Stimulated activated naive CD8-positive, alpha-beta T cell treated with anti-CD3 and anti-CD28 coated beads, Interleukin-15, amount 100 ng/mL, for 72 hours (primary cell): ENCODE data around the gene ANGPTL8.
A peak's percentile ranks its signal among the peaks of the same experiment; 100 is the strongest.

ENCODE experiments used
- ATAC-seq: fragments of 150-1000 bp; cut with Tn5 transposase; 2 replicates; pipeline ENCODE4 v1.10.0; 2021; ENCODE audit warnings: mild to moderate bottlenecking, moderate library complexity
- DNase-seq, 2 donors: peaks; one replicate each; pipeline ENCODE4 v3.0.0; 2021 to 2022
- H3K27ac Mint-ChIP-seq, 2 donors: one replicate each; pipeline ENCODE4 v1.8.0; 2022; ENCODE audit warnings: mild to moderate bottlenecking in 2 of 2, mixed read lengths in 2 of 2, moderate library complexity in 2 of 2
- H3K27me3 Mint-ChIP-seq: one replicate; pipeline ENCODE4 v1.8.0; 2022; ENCODE audit warnings: mixed read lengths
- H3K4me1 Mint-ChIP-seq: one replicate; pipeline ENCODE4 v1.8.0; 2022; ENCODE audit warnings: mild to moderate bottlenecking, mixed read lengths
- H3K4me3 Mint-ChIP-seq, 2 donors: one replicate each; pipeline ENCODE4 v1.8.0; 2022; ENCODE audit warnings: mild to moderate bottlenecking in 2 of 2, mixed read lengths in 2 of 2, moderate library complexity in 1 of 2
- H3K9me3 Mint-ChIP-seq, 2 donors: one replicate each; pipeline ENCODE4 v1.8.0; 2022; ENCODE audit warnings: mixed read lengths in 2 of 2

Gene ANGPTL8

GRCh38 chr19:11242864-11243797, 3.7 kb downstream of the ANGPTL8 start:
- H3K27me3 Mint-ChIP-seq: peaks cover 53% of the 10 kb centered on the region
- ATAC-seq (peak; percentile 88), DNase-seq (peak; percentile 74 to 85)
- peak overlapping the region in 1 of 2 donors; percentile 63 for H3K4me3 Mint-ChIP-seq
- no peak overlapping the region for H3K27ac Mint-ChIP-seq
- H3K4me1 Mint-ChIP-seq: peaks cover 11% of the 10 kb centered on the region
- H3K9me3 Mint-ChIP-seq: peaks cover 0 to 10% of the 10 kb centered on the region in 2 donors

- peaks cover 0 to 3% of the 10 kb centered on the region in 2 donors for H3K9me3 Mint-ChIP-seq
- H3K4me1 Mint-ChIP-seq: peaks cover 11% of the 10 kb centered on the region
- ATAC-seq (no peak), DNase-seq (no peak)
- peaks cover 53% of the 10 kb centered on the region for H3K27me3 Mint-ChIP-seq
- H3K4me3 Mint-ChIP-seq: peak overlapping the region in 1 of 2 donors; percentile 63
- H3K27ac Mint-ChIP-seq: no peak overlapping the region
Measured at GRCh38 chr19:11243798-11244169, 4.4 kb downstream of the ANGPTL8 start.

GRCh38 chr19:11244846-11245589, 5.6 kb downstream of the ANGPTL8 start:
- H3K27me3 Mint-ChIP-seq: peaks cover 53% of the 10 kb centered on the region
- H3K9me3 Mint-ChIP-seq: no peaks in the 10 kb centered on the region
- ATAC-seq (no peak), DNase-seq (no peak)
- peaks cover 11% of the 10 kb centered on the region for H3K4me1 Mint-ChIP-seq
- no peak overlapping the region for H3K27ac Mint-ChIP-seq
- H3K4me3 Mint-ChIP-seq: no peak overlapping the region

DNA sequence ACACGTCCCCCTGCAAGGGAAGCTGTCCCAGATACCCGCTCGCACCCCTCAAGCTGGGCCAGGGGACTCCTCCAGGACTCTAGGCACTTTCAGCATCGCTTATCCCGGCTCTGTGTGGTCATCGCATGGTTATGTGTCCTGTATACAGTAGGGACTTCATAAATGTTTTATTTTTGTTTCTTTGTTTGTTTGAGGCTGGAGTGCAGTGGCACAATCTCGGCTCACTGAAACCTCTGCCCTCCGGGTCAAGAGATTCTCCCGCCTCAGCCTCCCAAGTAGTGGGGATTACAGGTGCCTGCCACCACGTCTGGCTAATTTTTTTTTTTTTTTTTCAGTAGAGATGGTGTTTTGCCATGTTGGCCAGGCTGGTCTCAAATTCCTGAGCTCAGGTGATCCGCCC, 7.5 kb downstream of the ANGPTL8 start:
- no peak overlapping the region for H3K4me3 Mint-ChIP-seq
- no peak overlapping the region for H3K27ac Mint-ChIP-seq
- ATAC-seq (no peak), DNase-seq (no peak)
- peaks cover 11% of the 10 kb centered on the region for H3K4me1 Mint-ChIP-seq
- peaks cover 42% of the 10 kb centered on the region for H3K27me3 Mint-ChIP-seq
- H3K9me3 Mint-ChIP-seq: no peaks in the 10 kb centered on the region

- no peak overlapping the region for H3K27ac Mint-ChIP-seq
- no peak for ATAC-seq
- DNase-seq: no peak
- H3K27me3 Mint-ChIP-seq: peaks cover 38% of the 10 kb centered on the region
- no peaks in the 10 kb centered on the region for H3K9me3 Mint-ChIP-seq
- H3K4me1 Mint-ChIP-seq: peaks cover 11% of the 10 kb centered on the region
- no peak overlapping the region for H3K4me3 Mint-ChIP-seq
Measured at GRCh38 chr19:11247391-11247790, 8.0 kb downstream of the ANGPTL8 start.

- peaks cover 10% of the 10 kb centered on the region for H3K4me1 Mint-ChIP-seq
- no peak overlapping the region for H3K27ac Mint-ChIP-seq
- no peaks in the 10 kb centered on the region for H3K9me3 Mint-ChIP-seq
- H3K27me3 Mint-ChIP-seq: peaks cover 38% of the 10 kb centered on the region
- no peak overlapping the region for H3K4me3 Mint-ChIP-seq
- DNase-seq: no peak
- ATAC-seq: no peak
Measured at GRCh38 chr19:11247934-11248333, 8.5 kb downstream of the ANGPTL8 start.

GRCh38 chr19:11248852-11249251, 9.4 kb downstream of the ANGPTL8 start:
- Mint-ChIP-seq H3K27ac (no peak overlapping the region), H3K9me3 (no peaks in the 10 kb centered on the region), H3K4me1 (peaks cover 1% of the 10 kb centered on the region), H3K4me3 (no peak overlapping the region), H3K27me3 (peaks cover 31% of the 10 kb centered on the region)
- ATAC-seq (no peak), DNase-seq (no peak)

DNA sequence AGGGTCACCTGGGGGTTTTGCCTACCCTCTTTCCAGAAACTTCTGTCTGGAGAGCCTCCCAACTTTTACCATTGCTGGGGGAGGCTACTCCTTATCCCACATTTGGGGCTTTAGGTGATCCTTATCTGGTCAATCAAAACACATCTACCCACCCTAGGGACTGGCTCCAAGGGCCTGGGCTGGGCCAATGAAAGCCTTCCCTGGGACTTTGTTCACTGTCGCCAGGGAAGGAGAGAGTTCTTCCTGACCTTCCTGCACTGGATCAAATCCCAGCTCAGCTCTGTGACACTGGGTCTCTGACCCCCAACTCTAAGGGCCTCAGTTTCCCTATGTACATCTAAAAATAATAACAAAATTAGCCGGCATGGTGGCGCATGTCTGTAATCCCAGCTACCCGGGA, 11.8 kb downstream of the ANGPTL8 start:
- Mint-ChIP-seq H3K9me3 (no peaks in the 10 kb centered on the region), H3K4me3 (no peak overlapping the region), H3K27ac (no peak overlapping the region), H3K4me1 (no peaks in the 10 kb centered on the region), H3K27me3 (peaks cover 37% of the 10 kb centered on the region)
- DNase-seq: no peak
- ATAC-seq: no peak

DNA sequence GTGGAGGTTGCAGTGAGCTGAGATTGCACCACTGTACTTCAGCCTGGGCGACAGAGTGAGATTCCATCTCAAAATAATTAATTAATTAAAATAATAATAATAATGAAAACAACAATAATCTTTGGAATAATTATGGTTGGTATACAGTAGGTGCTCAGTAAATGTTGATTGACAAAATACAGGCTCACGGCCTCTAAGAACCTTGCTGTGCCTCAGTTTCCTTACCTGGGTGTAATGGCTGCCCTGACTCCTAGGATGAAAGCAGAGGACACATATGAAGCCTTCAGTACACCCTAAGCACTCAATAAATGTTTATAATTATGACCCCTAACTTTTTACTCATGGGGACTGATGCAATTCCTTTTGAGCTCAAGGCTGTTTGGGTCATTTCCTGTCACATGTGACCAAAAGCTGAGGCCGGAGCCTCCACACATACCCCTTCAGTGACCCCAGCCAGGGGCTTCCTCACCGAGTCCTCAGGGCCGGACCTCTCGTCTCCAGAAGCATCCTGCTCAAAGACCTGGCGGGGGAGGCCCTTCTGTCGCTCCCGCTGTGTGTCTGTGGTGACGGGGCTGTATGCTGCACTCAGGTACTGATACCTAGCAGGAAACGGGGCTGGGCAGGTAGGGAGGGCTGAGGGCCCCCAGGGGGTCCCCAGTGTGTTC, 12.4 kb downstream of the ANGPTL8 start:
- ATAC-seq (no peak), DNase-seq (no peak)
- H3K4me3 Mint-ChIP-seq: no peak overlapping the region
- H3K9me3 Mint-ChIP-seq: no peaks in the 10 kb centered on the region
- H3K4me1 Mint-ChIP-seq: no peaks in the 10 kb centered on the region
- H3K27me3 Mint-ChIP-seq: peaks cover 32% of the 10 kb centered on the region
- no peak overlapping the region for H3K27ac Mint-ChIP-seq

DNA sequence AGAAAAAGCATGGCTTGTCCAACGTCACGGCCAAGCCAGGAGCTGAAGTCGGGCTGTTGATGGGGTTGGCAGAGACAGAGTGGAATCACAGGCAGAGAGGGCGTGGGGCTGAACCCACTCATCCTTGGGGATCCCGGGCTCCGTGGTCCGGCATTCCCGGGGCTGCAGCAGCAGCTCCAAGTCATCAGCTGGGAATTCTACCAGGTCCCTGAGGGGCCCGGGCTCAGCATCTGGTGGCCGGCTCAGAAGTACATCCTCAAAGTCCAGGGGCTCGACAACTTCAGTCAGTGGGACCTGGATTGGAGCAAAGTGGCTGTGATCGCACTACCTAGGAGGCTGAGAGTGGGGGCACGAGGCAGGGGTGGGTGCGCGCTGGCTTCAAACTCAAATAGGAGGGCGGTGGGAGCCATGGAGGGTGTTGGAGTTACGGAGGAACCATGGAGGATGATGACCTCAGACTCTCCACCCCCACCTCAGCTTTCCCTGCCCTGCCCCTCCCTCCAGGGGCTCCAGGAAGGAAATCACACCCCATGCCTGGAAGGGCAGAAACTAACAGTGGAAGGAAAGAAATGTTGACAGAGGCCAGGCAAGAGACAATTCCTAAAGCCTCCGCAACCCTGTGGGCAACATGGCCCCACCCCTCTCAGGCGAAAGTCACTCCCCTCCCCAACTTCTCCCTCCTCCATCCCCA, 13.4 kb downstream of the ANGPTL8 start:
- H3K4me1 Mint-ChIP-seq: no peaks in the 10 kb centered on the region
- ATAC-seq: no peak
- peaks cover 29% of the 10 kb centered on the region for H3K27me3 Mint-ChIP-seq
- H3K9me3 Mint-ChIP-seq: no peaks in the 10 kb centered on the region
- H3K27ac Mint-ChIP-seq: peak overlapping the region in 1 of 2 donors; percentile 33
- DNase-seq: no peak
- no peak overlapping the region for H3K4me3 Mint-ChIP-seq

GRCh38 chr19:11254666-11255065, 15.2 kb downstream of the ANGPTL8 start:
- Mint-ChIP-seq H3K4me3 (no peak overlapping the region), H3K27ac (no peak overlapping the region), H3K27me3 (peaks cover 40% of the 10 kb centered on the region), H3K4me1 (no peaks in the 10 kb centered on the region), H3K9me3 (no peaks in the 10 kb centered on the region)
- no peak for DNase-seq
- ATAC-seq: no peak

DNA sequence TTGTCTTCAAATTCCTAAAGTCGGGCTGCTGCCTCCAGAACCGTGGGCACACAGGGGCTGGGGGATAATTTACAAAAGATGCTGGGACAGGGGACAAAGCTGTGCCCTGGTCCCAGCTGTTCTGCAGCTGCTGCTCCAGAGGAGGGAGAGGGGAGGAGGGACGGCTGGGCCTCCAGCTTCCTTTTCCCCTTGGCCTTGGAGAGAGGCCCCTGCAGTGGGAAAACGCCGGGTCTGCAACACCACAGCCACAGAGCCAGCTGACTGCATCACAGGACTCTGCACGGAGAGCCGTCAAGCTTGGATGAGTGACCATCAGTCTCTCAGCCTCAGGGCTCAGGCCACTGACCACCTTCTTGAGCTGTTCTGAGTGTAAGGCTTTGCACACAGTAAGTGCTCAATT, 16.8 kb downstream of the ANGPTL8 start:
- H3K9me3 Mint-ChIP-seq: no peaks in the 10 kb centered on the region
- DNase-seq (no peak), ATAC-seq (no peak)
- H3K27me3 Mint-ChIP-seq: peaks cover 55% of the 10 kb centered on the region
- H3K4me1 Mint-ChIP-seq: no peaks in the 10 kb centered on the region
- no peak overlapping the region for H3K27ac Mint-ChIP-seq
- H3K4me3 Mint-ChIP-seq: no peak overlapping the region

DNA sequence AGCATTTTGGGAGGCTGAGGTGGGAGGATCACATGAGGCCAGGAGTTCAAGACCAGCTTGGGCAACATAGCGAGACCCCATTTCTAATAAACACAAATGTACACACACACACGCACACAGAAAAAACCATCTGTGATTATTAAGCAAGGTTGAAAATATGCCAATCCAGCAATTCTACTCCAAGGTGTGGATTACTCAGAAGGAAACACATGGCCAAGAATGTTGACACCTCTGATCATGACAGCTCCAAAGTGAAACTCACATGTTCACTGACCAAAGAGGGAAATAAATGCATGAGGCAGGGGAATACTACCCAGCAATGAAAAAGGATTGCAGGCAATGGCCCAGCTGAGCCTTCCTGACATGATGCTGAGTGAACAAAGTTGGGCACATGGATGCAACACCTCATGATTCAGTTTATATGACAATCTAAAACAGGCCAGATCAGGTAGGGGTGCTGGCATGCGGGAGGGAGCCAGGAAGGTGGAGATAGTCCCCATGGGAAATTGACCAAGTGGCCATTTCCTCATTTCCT, 18.5 kb downstream of the ANGPTL8 start:
- H3K27ac Mint-ChIP-seq: no peak overlapping the region
- ATAC-seq: no peak
- no peak overlapping the region for H3K4me3 Mint-ChIP-seq
- H3K4me1 Mint-ChIP-seq: no peaks in the 10 kb centered on the region
- DNase-seq: no peak
- H3K9me3 Mint-ChIP-seq: no peaks in the 10 kb centered on the region
- peaks cover 63% of the 10 kb centered on the region for H3K27me3 Mint-ChIP-seq

DNA sequence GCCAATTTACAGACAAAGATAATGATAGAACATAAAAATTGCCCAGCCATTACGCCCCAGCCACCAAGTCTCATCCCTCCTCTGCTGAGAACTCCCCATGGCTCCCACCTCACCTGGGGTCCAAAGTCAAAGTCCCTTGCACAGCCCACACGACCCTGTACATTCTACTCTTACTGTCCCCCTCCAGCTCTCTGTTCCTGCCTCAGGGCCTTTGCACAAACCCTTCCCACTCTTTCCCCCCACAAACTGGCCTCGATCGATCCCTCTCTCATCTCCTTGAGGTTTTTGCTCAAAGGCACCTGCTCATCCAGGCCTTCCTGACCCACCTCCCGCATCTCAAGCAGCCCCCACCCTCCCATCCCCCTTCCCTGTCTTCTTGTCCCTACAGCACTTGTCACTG, 21.6 kb downstream of the ANGPTL8 start:
- H3K27me3 Mint-ChIP-seq: peaks cover 74% of the 10 kb centered on the region
- H3K9me3 Mint-ChIP-seq: no peaks in the 10 kb centered on the region
- peak overlapping the region in 1 of 2 donors; percentile 48 for H3K4me3 Mint-ChIP-seq
- ATAC-seq: no peak
- H3K4me1 Mint-ChIP-seq: no peaks in the 10 kb centered on the region
- DNase-seq: no peak
- H3K27ac Mint-ChIP-seq: peak overlapping the region in 1 of 2 donors; percentile 69

DNA sequence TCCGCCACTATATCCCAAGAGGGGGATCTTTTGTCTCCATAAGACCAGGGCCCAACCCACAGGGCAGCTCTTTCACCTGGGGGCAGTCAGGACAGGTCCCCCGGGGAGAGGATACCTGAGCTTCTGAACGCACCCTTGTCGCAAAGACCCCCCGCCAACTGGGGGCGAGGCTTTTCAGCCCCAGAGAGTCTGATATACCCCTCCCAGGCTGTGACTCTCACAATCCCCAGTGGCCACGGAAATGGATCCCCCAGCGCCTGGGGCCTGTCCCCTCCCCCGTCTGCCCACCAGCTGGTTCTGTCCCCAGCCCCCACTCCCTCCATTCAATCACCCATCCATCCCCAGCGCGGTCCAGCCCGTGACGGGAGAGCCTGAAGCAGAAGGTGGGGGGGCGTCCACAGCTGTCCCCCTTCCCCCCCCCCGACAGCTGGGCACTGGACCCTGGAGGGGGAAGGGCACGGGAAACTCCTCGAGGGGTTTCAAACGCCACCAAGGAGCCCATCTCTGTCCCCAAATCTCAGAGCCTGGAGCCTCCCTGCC, 22.1 kb downstream of the ANGPTL8 start:
- Mint-ChIP-seq H3K27me3 (peaks cover 75% of the 10 kb centered on the region), H3K4me3 (peak overlapping the region; percentile 59 to 75), H3K9me3 (no peaks in the 10 kb centered on the region), H3K4me1 (no peaks in the 10 kb centered on the region), H3K27ac (no peak overlapping the region)
- ATAC-seq: peak; percentile 21
- DNase-seq: no peak
